MCF 10A (cell line): ENCODE measurements around the gene ABHD1. TPM values are rescaled to one million over a fixed set of nuclear protein-coding genes. Genes with fewer than 3 reads are reported as not detected.

Experiments
- BruUV-seq: library from RNA; stranded (reverse); fragments of 400-500 nt; replicated peaks from 2 replicates; lab custom pipeline; 2021; lab: Mats Ljungman, UMichigan
- CTCF ChIA-PET: fragments of 300-600 bp; sonication (Branson Sonifier 250); formaldehyde crosslinking; extraction: SDS; loops from one replicate; lab custom pipeline; 2021; ENCODE audit warnings: antibody characterized with exemption, inconsistent platforms; lab: Yijun Ruan, JAX
- POLR2A ChIA-PET: fragments of 300-600, 350-650 bp; sonication (Branson Sonifier 250); formaldehyde crosslinking; extraction: SDS; loops from one replicate; lab custom pipeline; 2020; ENCODE audit warnings: antibody characterized with exemption, inconsistent platforms; lab: Yijun Ruan, JAX
- DNase-seq: peaks from one replicate; pipeline ENCODE4 v3.0.0-alpha.2; 2018; ENCODE audit not compliant: unreplicated experiment
- H3K27ac Mint-ChIP-seq: one replicate; pipeline ENCODE4 v1.8.0; 2022; ENCODE audit warnings: mild to moderate bottlenecking, low read depth, mixed read lengths; ENCODE audit not compliant: unreplicated experiment
- H3K27me3 Mint-ChIP-seq: one replicate; pipeline ENCODE4 v1.8.0; 2022; ENCODE audit warnings: mixed read lengths; ENCODE audit not compliant: insufficient read depth, unreplicated experiment
- H3K36me3 Mint-ChIP-seq: one replicate; pipeline ENCODE4 v1.8.0; 2022; ENCODE audit warnings: mild to moderate bottlenecking, moderate library complexity, mixed read lengths; ENCODE audit not compliant: insufficient read depth, unreplicated experiment
- H3K4me1 Mint-ChIP-seq: one replicate; pipeline ENCODE4 v1.8.0; 2022; ENCODE audit warnings: mixed read lengths; ENCODE audit not compliant: insufficient read depth, unreplicated experiment
- H3K4me3 Mint-ChIP-seq: one replicate; pipeline ENCODE4 v1.8.0; 2022; ENCODE audit warnings: mild to moderate bottlenecking, moderate library complexity, mixed read lengths; ENCODE audit not compliant: unreplicated experiment
- H3K9me3 Mint-ChIP-seq: one replicate; pipeline ENCODE4 v1.8.0; 2022; ENCODE audit warnings: mixed read lengths; ENCODE audit not compliant: unreplicated experiment
- intact Hi-C: fragments of 100-400 bp; cut with micrococcal nuclease; formaldehyde crosslinking; loops from 2 replicates; pipeline ENCODE4 v1.14.1; 2022
- total RNA-seq: library from RNA; stranded (reverse); gene quantifications from 2 replicates; pipeline ENCODE4 v1.2.3, GENCODE V29; 2022
- TF ChIP-seq, protein P1 (sequence below): fragments of 200-600 bp; IDR thresholded peaks from one replicate; pipeline ENCODE4 v1.8.0; 2022; ENCODE audit warnings: antibody characterized with exemption, mild to moderate bottlenecking; ENCODE audit not compliant: unreplicated experiment

The ABHD1 gene
- total RNA-seq, 1 experiment from 2014 or later: not detected

- H3K27me3 Mint-ChIP-seq: peaks cover 3% of the 10 kb centered on the region
These were observed 4.5 kb downstream of the ABHD1 start for GRCh38 chr2:27127883-27128667.

DNA sequence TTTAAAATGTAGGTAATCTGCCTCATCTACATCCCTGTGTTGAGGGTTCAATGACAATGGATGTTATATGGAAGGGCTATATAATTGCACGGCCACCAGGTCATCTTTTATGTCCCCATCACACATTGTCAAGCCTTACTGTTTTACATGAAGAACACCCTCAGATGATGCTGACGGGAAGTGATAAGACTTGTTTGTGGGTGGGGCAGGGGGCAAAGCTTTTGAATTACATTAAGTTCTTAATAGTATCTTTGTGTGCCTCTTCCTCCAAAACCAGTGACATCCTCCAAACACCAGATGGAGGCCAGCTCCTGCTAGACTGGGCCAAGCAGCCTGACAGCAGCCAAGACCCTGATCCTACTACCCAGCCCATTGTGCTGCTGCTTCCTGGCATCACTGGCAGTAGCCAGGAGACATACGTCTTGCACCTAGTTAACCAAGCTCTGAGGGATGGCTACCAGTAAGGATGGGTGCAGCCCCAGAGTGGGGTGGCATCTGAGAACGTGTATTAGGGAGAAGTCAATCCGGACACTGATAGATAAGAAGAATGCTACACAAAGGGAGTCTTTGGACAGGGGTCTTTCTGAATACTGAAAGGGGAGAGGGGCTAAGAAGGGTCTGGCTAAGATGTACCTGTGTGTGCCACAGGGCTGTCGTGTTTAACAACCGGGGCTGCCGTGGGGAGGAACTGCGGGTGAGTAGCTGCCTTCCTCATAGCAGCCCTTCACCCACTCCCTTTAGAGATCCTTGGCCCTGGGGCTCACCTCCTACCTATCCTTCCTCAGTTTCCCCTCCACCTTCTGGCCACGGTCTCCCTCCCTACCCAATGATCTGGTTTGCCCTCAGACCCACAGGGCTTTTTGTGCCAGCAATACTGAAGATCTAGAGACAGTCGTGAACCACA is 5.3 kb downstream of the ABHD1 start:
- Mint-ChIP-seq H3K27me3 (no peaks in the 10 kb centered on the region), H3K4me1 (peaks cover 11% of the 10 kb centered on the region), H3K36me3 (peaks cover 13% of the 10 kb centered on the region), H3K9me3 (no peaks in the 10 kb centered on the region), H3K27ac (no peak overlapping the region), H3K4me3 (no peak overlapping the region)
- no TSS peak for BruUV-seq
- POLR2A ChIA-PET: interaction anchor here (0.8 to 1.0 kb wide), 2 partner anchors 14 to 24 kb away, joined by 3 to 4 read pairs; no protein-coding TSS in a partner anchor
- CTCF ChIA-PET: no interaction called here
- intact Hi-C loops: no loop called here
- DNase-seq: no peak
- TF ChIP-seq, protein P1, sequence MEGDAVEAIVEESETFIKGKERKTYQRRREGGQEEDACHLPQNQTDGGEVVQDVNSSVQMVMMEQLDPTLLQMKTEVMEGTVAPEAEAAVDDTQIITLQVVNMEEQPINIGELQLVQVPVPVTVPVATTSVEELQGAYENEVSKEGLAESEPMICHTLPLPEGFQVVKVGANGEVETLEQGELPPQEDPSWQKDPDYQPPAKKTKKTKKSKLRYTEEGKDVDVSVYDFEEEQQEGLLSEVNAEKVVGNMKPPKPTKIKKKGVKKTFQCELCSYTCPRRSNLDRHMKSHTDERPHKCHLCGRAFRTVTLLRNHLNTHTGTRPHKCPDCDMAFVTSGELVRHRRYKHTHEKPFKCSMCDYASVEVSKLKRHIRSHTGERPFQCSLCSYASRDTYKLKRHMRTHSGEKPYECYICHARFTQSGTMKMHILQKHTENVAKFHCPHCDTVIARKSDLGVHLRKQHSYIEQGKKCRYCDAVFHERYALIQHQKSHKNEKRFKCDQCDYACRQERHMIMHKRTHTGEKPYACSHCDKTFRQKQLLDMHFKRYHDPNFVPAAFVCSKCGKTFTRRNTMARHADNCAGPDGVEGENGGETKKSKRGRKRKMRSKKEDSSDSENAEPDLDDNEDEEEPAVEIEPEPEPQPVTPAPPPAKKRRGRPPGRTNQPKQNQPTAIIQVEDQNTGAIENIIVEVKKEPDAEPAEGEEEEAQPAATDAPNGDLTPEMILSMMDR: no peak

More at GRCh38 chr2:27127883-27128667, 4.5 kb downstream of the ABHD1 start:
- TF ChIP-seq, protein P1: no peak
- POLR2A ChIA-PET: interaction anchor here (1.0 kb wide), 1 partner anchor 24 kb away, joined by 3 read pairs; no protein-coding TSS in a partner anchor
- Mint-ChIP-seq H3K4me3 (no peak overlapping the region), H3K9me3 (no peaks in the 10 kb centered on the region), H3K4me1 (peaks cover 6% of the 10 kb centered on the region), H3K36me3 (peaks cover 13% of the 10 kb centered on the region), H3K27ac (no peak overlapping the region)
- no TSS peak for BruUV-seq
- no peak for DNase-seq
- CTCF ChIA-PET: interaction anchor here (0.7 kb wide), 1 partner anchor 295 kb away, joined by 3 read pairs; no protein-coding TSS in a partner anchor
- intact Hi-C loops: no loop called here

DNA sequence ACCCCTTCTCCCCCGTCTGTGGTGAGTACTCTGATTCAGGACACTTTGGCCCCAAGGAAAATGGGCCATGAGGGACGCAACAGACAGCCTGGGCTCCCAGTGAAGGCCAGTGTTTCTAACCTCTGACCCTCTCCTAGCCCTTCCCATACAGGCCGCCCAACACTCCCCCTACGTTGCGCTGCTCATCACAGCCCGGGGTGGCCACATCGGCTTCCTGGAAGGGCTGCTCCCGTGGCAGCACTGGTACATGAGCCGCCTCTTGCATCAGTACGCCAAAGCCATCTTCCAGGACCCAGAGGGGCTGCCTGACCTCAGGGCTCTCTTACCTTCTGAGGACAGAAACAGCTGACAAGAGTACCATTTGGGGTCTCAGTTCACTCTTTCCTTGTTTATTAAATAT is 6.8 kb downstream of the ABHD1 start:
- BruUV-seq: no TSS peak
- peaks cover 11% of the 10 kb centered on the region for H3K4me1 Mint-ChIP-seq
- no peak overlapping the region for H3K4me3 Mint-ChIP-seq
- intact Hi-C loops: loop anchor here (5.0 kb wide), 1 partner anchor 62 kb away; no protein-coding TSS in a partner anchor
- no peak for DNase-seq
- TF ChIP-seq, protein P1: no peak
- H3K9me3 Mint-ChIP-seq: no peaks in the 10 kb centered on the region
- H3K36me3 Mint-ChIP-seq: peaks cover 20% of the 10 kb centered on the region
- ChIA-PET POLR2A (no interaction called here), CTCF (no interaction called here)
- H3K27ac Mint-ChIP-seq: no peak overlapping the region
- no peaks in the 10 kb centered on the region for H3K27me3 Mint-ChIP-seq
